ENCODE measurements around the gene BABAM1. TPM values are rescaled to one million over a fixed set of nuclear protein-coding genes. Genes with fewer than 3 reads are reported as not detected.
A peak's percentile ranks its signal among the peaks of the same experiment; 100 is the strongest.

The BABAM1 gene
- total RNA-seq, 1 donor from 2014 or later = 59.7 TPM

DNA sequence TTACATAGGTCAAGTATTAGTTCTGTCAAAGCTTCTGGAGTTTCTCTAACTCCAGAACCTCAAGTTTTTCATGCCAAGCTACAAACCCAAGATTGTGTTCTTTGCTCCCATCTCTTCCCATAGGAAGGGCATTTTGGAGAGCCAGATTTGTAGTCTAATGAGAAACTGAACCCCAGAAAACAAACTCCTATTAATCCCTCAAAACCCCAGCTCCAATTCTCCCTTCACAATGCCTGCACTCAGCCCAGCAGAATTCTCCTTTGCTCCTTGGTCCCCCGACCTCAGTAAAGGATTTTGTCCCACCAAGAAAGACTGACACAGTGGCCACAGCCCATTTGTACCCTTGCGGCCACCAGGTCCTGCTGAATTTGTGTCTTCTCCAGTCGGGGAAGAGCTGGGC is 11.1 kb upstream of the BABAM1 start:
- DNase-seq (ENCODE audit: extremely low spot score in 2 of 2) = no peak
- Histone ChIP-seq H3K4me1 (no peaks in the 10 kb centered on the region), H3K27ac (no peak overlapping the region), H3K36me3 (no peaks in the 10 kb centered on the region), H3K27me3 (no peaks in the 10 kb centered on the region), H3K9me3 (no peaks in the 10 kb centered on the region), H3K4me3 (no peak overlapping the region)
- intact Hi-C loops (cut with DNase I) = no loop called here
- TF ChIP-seq, protein P1, sequence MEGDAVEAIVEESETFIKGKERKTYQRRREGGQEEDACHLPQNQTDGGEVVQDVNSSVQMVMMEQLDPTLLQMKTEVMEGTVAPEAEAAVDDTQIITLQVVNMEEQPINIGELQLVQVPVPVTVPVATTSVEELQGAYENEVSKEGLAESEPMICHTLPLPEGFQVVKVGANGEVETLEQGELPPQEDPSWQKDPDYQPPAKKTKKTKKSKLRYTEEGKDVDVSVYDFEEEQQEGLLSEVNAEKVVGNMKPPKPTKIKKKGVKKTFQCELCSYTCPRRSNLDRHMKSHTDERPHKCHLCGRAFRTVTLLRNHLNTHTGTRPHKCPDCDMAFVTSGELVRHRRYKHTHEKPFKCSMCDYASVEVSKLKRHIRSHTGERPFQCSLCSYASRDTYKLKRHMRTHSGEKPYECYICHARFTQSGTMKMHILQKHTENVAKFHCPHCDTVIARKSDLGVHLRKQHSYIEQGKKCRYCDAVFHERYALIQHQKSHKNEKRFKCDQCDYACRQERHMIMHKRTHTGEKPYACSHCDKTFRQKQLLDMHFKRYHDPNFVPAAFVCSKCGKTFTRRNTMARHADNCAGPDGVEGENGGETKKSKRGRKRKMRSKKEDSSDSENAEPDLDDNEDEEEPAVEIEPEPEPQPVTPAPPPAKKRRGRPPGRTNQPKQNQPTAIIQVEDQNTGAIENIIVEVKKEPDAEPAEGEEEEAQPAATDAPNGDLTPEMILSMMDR (IDR thresholded peaks at IDR 0.05) = no peak
- TF ChIP-seq POLR2AphosphoS5 (IDR thresholded peaks at IDR 0.05; ENCODE audit: insufficient read depth in 1 of 2, low read depth in 1 of 2) = no peak
- no peak for TF ChIP-seq POLR2A (IDR thresholded peaks at IDR 0.05)

DNA sequence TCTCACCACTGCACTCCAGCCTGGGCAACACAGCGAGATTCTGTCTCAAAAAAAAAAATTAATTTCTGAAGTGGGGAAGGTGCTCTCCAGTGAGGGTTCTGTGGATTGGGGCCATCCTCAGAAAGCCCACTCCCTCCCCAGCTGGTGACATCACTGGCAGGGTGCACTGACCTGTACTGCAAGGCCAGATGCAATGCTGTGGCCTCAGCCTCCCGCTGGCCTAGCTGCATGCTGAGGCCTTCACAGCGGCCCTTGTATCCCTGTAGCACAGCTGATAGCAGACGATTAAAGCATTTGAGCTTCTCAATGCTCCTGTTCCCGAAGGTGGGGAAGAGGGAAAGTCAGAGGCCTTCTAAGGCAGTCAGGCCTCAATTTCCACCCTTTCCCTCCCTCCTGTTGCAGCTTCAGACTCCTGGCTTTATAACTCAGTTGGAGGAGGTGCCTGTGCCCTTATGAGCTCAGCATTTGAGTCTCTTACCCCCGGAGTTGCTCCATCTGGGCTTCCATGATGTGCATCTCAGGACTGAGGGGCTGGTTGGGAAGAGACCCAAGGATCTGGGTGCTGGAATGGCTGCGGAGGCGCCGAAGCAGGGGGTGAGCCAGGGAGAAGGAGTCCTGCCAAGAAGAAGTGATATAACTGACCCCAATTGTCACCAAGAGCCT is 8.0 kb upstream of the BABAM1 start:
- intact Hi-C loops (cut with DNase I) = no loop called here
- Histone ChIP-seq H3K4me3 (no peak overlapping the region), H3K27ac (no peak overlapping the region), H3K36me3 (no peaks in the 10 kb centered on the region), H3K4me1 (no peaks in the 10 kb centered on the region), H3K27me3 (no peaks in the 10 kb centered on the region), H3K9me3 (no peaks in the 10 kb centered on the region)
- TF ChIP-seq POLR2AphosphoS5 (IDR thresholded peaks at IDR 0.05; ENCODE audit: insufficient read depth in 1 of 2, low read depth in 1 of 2) (no peak), POLR2A (IDR thresholded peaks at IDR 0.05) (no peak)
- TF ChIP-seq, protein P1 (IDR thresholded peaks at IDR 0.05) = no peak
- DNase-seq (ENCODE audit: extremely low spot score in 2 of 2) = no peak

DNA sequence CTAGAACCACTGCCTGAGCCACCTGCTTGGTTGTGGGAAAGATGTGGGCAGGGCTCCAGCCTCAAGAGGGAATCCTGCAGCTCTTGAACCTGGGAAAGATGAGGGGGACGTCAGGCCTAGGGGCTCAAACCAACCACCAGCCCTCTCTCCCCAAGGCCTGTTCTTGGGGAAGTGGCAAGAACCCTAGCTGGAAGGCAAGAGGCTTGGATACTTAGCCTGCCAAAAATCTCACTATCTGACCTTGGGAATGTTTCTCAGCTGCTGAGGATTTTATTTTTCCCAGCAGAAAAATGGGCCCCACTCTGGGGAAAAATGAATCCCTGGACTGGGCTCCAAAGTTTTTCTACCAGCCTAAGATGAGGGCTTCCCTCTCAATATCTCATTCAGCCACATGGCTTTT is 7.3 kb upstream of the BABAM1 start:
- Histone ChIP-seq H3K4me1 (no peaks in the 10 kb centered on the region), H3K36me3 (no peaks in the 10 kb centered on the region)
- TF ChIP-seq, protein P1 (IDR thresholded peaks at IDR 0.05) = no peak
- TF ChIP-seq POLR2A (IDR thresholded peaks at IDR 0.05) (no peak), POLR2AphosphoS5 (IDR thresholded peaks at IDR 0.05; ENCODE audit: insufficient read depth in 1 of 2, low read depth in 1 of 2) (no peak)

DNA sequence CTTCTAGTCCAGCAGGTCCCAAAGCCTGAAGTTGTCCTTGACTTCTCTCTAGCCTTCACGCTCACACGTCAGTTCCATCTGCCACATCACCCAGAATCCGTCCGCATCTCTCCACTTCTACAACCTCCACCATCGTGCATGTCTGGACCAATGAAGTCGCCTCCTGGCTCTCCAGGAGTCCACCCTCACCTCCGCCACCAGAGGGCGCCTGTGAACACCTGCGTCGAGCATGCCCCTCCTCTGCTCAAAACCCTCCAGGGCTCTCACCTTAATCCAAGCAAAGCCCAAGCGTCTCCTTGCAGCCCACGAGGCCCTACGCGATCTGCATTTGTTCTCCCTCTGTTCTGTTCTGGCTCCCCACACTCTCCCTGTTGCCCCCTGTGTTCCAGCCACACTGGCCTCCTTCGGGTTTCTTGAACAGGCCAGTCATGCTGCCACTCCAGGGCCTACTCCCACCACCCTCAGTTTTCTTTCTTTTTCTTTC is 6.4 kb upstream of the BABAM1 start:
- peak; percentile 16 to 26 for TF ChIP-seq POLR2AphosphoS5 (IDR thresholded peaks at IDR 0.05; ENCODE audit: insufficient read depth in 1 of 2, low read depth in 1 of 2)
- TF ChIP-seq, protein P1 (IDR thresholded peaks at IDR 0.05) = peak; percentile 50 to 75 (median 68)
- TF ChIP-seq POLR2A (IDR thresholded peaks at IDR 0.05) = no peak
- Histone ChIP-seq H3K27me3 (no peaks in the 10 kb centered on the region), H3K4me3 (no peak overlapping the region), H3K9me3 (no peaks in the 10 kb centered on the region), H3K36me3 (no peaks in the 10 kb centered on the region), H3K27ac (no peak overlapping the region), H3K4me1 (no peaks in the 10 kb centered on the region)
- DNase-seq (ENCODE audit: extremely low spot score in 2 of 2) = no peak
- intact Hi-C loops (cut with DNase I) = no loop called here

More for the DNA sequence above, 7.3 kb upstream of the BABAM1 start:
- no peaks in the 10 kb centered on the region for H3K27me3 ChIP-seq
- H3K4me3 ChIP-seq = no peak overlapping the region
- H3K27ac ChIP-seq = no peak overlapping the region
- no peaks in the 10 kb centered on the region for H3K9me3 ChIP-seq
- intact Hi-C loops (cut with DNase I) = no loop called here
- no peak for DNase-seq (ENCODE audit: extremely low spot score in 2 of 2)

DNA sequence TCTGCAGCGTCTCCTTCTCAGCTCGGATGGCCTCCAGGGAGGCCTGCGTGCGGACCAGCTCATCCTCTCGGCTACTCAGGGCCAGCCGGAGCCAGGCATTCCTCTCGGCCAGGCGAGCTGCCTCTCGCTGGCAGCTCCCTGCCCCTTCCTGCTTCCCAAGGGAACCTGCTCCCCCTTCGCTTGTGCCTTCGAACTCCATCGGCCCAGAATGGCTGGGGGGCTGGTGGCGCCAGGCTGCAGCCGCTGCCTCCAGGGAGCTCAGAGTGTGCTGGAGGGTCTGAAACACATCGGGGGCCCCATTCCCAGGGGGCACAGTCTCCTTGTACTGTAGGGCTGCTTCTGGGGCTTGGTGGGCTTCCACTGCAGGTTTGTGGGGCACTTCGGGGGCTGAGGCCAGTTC is 4.7 kb upstream of the BABAM1 start:
- Histone ChIP-seq H3K9me3 (no peaks in the 10 kb centered on the region), H3K27me3 (no peaks in the 10 kb centered on the region), H3K36me3 (no peaks in the 10 kb centered on the region), H3K27ac (no peak overlapping the region), H3K4me3 (no peak overlapping the region), H3K4me1 (peaks cover 2% of the 10 kb centered on the region)
- TF ChIP-seq POLR2AphosphoS5 (IDR thresholded peaks at IDR 0.05; ENCODE audit: insufficient read depth in 1 of 2, low read depth in 1 of 2) (no peak), POLR2A (IDR thresholded peaks at IDR 0.05) (no peak)
- TF ChIP-seq, protein P1 (IDR thresholded peaks at IDR 0.05) = no peak
- intact Hi-C loops (cut with DNase I) = no loop called here
- no peak for DNase-seq (ENCODE audit: extremely low spot score in 2 of 2)

All from vagina (tissue), 2 donors.